IPS DF 19.7 (cell line): ENCODE results near the gene EEF1AKMT4.
A peak's percentile ranks its signal among the peaks of the same experiment; 100 is the strongest.

Experiments
- DNase-seq: peaks from one replicate; pipeline ENCODE4 v3.0.0-alpha.2; 2013; ENCODE audit warnings: low read depth, low spot score

EEF1AKMT4 gene

GRCh38 chr3:184235381-184236032 lies 14.0 kb upstream of the EEF1AKMT4 start:
- DNase-seq: no peak

- no peak for DNase-seq
Measured at GRCh38 chr3:184236033-184236410, 13.4 kb upstream of the EEF1AKMT4 start.

- DNase-seq: no peak
Measured at GRCh38 chr3:184236636-184237035, 12.8 kb upstream of the EEF1AKMT4 start.

- no peak for DNase-seq
Measured at GRCh38 chr3:184237211-184237610, 12.3 kb upstream of the EEF1AKMT4 start.

GRCh38 chr3:184237807-184238206 lies 11.7 kb upstream of the EEF1AKMT4 start:
- DNase-seq: no peak

- DNase-seq: no peak
Measured at GRCh38 chr3:184238246-184238818, 11.1 kb upstream of the EEF1AKMT4 start.

- no peak for DNase-seq
Measured at GRCh38 chr3:184239221-184239620, 10.3 kb upstream of the EEF1AKMT4 start.

GRCh38 chr3:184239708-184240107 lies 9.8 kb upstream of the EEF1AKMT4 start:
- DNase-seq: no peak

GRCh38 chr3:184240384-184241140 lies 8.9 kb upstream of the EEF1AKMT4 start:
- no peak for DNase-seq

- no peak for DNase-seq
Measured at GRCh38 chr3:184241141-184241446, 8.4 kb upstream of the EEF1AKMT4 start.

GRCh38 chr3:184241447-184242296 lies 7.8 kb upstream of the EEF1AKMT4 start:
- DNase-seq: no peak

- DNase-seq: no peak
Measured at GRCh38 chr3:184242297-184242685, 7.2 kb upstream of the EEF1AKMT4 start.

GRCh38 chr3:184248454-184249411 lies 739 bp upstream of the EEF1AKMT4 start, which contains the start of gene ALG3:
TSS of gene ALG3 (minus strand) at chr3:184248962. CDS start at chr3:184248940, 22 bp downstream.
- no peak for DNase-seq

GRCh38 chr3:184250167-184250828 lies 826 bp downstream of the EEF1AKMT4 start:
- peak; percentile 84 for DNase-seq

- DNase-seq: no peak
Measured at GRCh38 chr3:184255291-184256039, 6.0 kb downstream of the EEF1AKMT4 start.

GRCh38 chr3:184257083-184257915 lies 7.8 kb downstream of the EEF1AKMT4 start:
- no peak for DNase-seq

GRCh38 chr3:184258926-184259325 lies 9.5 kb downstream of the EEF1AKMT4 start:
- DNase-seq: no peak

GRCh38 chr3:184259396-184259877 lies 10.0 kb downstream of the EEF1AKMT4 start:
- DNase-seq: no peak
